HS-5 (cell line): ENCODE data around the gene PARP12.

Experiments used
- DNase-seq: peaks from one replicate; pipeline ENCODE4 v3.0.0-alpha.2; 2012; ENCODE audit warnings: low read depth

The PARP12 gene

DNA sequence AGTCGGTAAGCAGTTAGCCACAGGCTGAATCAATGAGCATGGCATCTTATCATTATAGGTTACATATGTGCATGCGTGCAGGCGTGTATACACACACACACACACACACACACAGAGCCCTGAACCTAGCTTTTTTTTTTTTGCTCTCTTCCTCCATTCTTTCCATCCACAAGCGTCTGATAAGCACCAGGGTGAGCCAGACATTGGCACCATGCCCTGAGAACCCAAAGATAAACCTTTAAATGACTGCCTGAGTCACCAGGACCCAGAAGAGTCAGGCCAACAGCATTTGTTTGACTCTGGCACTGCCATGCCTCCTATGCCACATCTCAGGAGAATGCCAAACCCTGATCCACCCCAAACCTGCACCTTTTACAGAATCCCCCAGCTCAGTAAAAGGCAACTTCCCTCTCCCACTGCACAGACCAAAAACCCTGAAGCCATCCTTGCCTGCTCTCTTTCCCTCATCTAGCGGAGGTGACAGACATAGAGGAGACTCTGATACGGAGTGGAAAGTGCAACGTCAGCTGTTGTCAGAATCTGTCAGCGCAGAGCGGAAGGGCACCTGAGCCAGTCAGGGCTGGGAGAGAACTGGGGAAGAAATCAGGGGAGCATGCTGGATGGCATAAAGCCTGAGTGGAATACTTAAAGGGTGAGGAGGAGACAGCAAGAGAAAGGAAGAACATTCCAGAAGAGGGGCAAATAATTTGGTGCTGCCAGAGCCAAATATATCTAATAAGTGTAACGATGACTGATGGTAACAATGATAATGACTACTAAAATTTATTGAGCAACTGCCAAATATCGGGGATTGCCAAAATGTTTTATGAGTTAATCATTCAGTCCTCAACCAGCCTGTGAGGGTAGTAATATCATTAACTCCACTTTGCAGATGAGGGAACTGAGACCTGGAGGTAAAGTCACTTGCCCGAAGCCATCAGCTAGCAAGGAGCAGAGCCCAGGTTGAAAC is 3.2 kb downstream of the PARP12 start:
- DNase-seq = peak; percentile 81

DNA sequence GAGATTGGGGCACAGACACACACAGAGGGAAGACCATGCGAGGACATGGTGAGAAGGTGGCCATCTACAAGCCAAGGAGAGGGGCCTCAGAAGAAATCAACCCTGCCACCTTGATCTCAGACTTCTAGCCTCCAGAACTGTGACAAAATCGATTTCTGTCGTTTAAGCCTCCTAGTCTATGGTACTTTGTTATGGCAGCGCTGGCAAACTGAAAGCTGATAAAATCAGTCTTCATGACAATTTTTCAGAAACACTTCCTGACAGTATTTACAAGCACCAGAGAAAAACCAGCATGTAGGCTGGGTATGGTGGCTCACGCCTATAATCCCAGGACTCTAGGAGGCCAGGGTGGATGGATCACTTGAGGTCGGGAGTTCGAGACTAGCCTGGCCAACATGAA is 4.2 kb downstream of the PARP12 start:
- no peak for DNase-seq

DNA sequence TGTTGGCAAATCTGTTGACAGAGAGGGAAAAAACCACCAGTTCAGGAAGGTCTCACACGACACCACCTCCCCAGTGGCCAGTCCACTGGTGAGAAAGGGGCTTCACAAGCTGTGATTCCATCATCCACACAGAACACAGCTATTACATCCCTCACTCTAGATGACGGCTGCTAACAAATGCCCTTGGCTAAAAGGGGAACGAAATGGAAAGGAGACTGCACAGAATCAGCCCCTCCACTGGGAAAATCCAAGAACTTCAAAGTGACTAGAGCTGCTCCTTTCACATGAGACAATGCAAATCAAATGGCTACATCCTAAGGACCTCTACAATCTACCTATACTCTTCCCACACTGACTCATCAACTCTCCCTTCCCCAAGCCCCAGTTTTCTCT is 5.6 kb downstream of the PARP12 start:
- no peak for DNase-seq

DNA sequence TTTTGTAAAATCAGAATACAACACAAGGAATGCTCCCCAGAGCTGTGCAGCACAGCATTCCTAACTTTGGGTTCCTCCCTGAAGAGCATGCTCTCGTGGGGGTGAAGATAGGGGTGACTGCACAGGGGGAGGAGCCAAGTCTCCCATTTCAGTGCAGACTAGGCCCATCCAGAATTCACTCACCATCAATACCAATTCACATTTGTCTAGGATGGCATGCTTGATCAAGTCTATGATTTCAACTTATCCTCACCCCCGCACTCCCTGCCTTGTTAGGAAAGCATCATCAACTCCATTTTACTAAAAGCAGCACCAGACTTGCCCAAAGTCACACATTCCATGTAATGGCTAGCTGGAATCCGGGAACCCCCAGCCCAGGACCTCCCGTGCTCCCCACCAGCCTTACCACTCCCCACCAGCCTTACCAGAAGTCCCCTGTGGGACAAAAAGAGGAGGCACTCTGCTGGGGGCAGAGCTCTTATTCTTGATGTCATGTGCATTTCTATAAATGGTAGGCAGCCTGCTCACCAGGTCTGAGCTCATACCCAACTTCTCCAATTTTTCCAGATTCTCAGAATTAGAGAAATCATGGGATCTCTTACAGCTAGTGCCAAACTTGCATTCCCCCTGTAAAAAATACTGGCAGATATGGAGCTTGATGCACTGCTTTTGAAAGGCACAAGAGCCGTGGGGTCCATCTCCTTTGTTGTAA is 6.2 kb downstream of the PARP12 start:
- DNase-seq = no peak

DNA sequence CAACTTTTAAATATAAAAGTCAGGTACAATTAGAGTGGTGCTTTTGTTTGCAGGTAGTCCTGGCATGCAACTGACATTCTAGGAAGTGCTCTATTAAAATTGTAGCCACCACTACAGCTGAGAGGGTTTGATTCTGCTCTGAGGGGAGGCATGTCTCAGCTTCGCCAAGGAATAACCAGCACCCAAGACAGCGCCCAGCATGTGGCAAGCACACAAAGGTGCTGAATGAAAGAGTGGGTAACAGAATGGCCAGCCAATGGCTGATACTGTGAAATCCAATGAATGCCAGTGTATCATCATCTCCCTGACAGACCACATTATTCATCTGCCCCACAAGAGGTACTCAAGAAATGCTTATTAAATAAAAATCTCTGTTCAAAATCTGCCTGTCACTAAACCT is 6.9 kb downstream of the PARP12 start:
- DNase-seq = no peak

DNA sequence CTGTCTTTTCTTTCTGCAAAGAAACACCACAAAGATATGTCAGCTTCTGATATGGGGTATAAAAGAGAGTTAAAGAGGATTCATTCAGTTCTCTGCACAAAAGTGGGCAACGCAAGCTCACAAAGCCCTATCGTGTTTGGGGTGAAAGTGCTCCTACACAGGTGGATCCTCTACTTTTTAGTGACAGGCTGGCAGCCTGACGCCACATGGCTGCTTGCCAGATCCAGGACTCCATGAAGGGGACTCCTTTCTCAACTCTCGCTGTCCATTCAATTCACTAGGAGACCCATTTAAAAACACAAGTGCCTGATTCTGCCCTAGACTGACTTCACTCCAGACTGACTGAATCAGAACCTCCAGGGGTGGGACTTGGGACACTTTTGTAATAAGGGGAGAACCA is 8.0 kb downstream of the PARP12 start:
- no peak for DNase-seq

DNA sequence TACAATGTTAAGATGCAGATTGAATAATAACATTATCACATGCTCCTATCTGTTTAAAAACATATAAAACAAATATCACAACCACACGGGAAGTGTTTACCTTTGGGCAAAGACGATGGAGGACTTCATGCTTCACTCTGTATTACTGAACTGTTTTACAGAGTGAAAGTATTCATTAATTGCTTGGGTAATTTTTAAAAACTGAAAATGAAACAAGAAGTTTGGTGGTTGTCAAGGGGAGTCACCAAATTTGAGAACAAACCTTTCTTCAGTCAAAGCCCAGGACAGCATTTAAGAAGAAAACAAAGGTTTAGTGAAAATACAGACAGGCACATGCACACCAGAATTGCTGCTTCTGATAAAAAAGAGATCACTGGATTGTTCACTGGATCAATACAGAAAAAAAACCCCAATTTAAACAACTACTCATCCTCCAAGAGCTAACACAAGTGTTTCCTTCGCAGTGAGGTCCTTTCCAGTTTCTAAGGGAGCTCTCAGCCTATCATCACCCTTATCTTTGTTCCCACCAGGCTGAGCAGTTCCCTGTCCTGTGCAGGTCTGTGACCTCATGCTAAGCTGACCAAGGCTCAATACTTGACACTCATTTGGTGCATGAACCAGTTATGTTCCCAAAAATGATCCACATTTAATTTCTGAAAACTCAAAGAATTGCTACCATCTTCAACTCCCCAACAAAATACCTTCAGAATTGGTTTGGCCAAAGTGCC is 8.8 kb downstream of the PARP12 start:
- DNase-seq = no peak

DNA sequence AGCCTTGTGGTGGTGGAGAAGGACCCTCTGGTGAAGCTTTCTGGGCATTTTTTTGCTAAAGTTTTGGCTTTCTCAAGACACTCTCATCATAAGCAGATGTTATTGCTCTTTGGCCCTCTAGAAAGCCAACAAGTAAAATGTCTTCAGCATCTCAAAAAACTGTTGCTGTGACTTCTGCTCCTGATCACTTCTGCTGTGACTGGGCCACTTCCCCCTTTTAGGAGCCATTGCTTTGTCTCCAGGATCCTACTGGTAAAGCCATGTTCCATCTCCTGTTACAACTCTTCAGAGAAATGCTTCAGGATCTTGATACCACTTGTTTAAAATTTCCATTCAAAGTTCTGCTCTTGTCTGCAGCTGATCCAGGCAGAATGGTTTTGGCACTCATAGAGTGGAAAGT is 10.9 kb downstream of the PARP12 start:
- DNase-seq = no peak

DNA sequence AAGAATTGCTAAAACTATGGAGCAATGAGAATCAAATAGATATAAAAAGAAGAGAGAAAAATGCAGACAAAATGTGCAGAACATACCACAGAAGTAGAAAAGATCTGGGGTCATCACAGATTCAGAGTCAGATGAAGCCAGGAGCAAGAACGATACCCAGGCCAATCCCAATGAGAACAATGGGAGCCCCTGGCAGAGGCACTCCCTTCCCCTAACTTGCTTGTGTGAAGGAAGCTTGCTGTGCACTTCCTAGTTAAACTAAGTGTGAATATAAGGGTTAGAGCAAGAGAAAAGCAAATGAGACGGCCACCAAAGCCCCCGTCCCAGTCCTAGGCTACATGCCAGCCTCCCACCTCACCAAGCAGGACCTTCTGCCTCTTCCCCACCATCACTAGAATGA is 12.7 kb downstream of the PARP12 start:
- no peak for DNase-seq

DNA sequence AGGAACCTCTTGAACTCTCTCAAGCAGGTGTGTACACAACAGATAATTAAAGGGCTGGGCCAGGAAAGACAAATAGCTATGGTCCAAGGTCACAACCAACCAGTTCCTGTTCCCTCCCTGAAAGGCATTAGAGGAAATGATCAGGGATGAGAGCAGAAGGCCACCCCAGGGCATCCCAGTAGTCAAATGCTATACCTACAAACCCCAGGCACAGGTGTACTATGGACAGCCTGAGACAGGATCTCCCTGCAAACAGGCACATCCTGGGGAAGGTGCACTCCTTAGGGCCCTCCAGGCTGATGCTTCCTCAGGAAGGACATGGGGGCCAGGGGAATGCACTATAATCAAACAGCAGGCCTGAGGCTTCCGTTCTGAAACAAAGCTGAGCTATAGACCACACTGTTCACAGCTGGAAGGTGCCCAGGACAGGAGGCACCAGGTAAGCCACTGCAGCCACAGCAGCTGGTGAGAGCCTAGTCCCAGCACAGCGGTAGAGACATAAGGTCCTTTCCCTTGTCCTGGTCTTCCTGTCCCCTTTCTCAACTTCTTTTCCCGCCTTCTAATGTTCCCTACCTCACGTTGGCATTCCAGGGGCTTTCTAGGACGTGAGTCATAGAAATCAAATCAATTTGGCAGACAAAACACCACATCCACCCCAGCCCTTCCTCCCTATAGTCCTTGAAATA is 13.3 kb downstream of the PARP12 start:
- no peak for DNase-seq

DNA sequence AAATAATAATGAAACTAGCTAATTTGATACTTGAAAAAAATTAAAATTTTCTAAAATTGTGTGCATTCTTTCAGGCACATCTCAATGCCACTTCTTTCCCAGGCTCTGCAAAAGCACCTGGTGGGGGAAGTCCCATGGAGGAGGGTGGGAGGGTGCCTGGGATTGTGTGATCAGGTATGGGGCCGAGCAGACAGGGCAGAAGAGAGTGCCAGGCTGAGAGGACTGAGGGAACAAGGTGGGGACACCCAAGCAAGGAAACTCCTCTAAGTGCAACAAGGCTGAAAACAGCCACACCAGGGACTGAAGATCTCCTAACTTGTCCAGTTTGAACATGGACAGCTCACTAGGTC is 13.8 kb downstream of the PARP12 start:
- DNase-seq = no peak

DNA sequence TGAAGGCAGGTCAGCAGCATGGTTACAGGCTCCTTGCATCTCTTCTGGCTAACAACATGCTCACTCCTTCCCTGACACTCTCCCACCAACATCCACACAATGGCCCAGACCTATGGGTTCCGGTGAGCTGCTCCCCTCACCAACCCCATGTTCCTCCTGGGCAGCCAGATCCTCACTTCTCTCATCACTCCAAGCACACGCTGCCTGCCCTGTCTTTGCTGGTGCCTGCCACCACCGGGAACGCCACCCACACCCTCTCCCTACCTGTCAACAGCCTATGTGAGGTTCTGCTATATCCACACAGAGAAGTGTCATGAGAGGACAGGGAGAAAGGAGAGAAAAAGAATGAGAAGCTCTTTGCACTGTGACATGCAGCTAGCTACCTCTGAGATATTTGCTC is 14.6 kb downstream of the PARP12 start:
- DNase-seq = no peak

DNA sequence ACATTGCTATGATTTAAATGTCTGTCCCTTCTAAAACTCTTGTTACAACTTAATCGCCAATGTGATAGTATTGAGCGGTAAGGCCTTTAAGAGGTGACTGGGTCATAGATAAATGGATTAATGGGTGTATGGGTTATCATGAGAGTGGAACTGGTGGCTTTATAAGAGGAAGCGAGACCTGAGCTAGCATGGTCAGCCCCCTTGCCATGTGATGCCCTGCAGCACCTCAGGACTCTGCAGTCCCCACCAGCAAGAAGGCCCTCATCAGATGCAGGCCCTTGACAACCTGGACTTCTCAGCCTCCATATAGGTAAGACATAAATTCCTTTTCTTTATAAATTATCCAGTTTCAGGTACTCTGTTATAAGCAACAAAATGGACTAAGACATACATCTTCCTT is 15.6 kb downstream of the PARP12 start:
- DNase-seq = no peak

DNA sequence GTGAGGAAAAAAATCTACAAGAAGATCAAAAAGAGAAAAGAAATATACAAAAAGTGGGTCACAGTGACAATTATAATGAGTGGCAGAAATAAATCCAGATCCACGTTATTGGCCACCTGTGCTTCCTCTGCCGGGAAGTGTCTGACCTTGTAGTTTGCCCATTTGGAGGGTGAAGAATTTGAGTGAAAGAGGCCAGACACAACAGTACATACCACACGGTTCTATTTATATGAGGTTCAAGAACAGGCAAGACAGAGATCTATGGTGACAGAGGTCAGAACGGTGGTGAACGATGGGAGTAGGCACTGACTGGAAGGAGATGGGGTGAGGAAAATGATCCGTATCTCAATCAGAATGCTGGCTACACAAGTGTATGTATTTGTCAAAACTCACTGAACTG is 17.1 kb downstream of the PARP12 start:
- DNase-seq = no peak

DNA sequence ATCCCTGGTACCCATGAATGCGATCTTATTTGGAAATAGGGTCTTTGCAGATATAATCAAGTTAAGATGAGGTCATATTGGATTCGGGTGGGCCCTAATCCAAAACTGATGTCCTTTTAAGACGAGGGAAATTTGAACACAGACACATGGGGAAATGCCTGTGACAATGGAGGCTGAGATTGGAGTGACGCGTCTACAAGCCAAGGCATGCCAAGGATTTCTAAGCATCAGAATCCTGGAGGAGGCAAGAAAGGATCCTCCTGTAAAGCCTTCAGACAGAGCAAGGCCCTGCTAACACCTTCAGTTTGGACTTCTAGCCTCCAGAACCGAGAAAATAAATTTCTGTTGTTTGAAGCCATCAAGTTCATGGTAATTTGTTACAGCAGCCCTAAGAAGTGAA is 18.5 kb downstream of the PARP12 start:
- DNase-seq = no peak

DNA sequence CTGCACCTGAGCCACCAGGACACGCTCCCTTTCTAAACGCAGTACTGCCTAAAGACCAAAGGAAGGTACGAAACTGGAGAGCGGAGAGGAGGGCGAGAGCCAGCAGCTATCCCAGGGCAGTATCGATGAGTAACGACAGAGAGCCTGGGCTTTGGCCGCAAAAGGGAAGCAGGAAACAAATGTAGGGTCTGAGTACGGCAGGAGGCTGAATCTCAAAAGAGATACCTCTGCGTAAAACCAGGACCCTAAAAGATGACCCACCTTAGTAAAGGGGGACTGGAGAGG is 20.4 kb downstream of the PARP12 start:
- no peak for DNase-seq

DNA sequence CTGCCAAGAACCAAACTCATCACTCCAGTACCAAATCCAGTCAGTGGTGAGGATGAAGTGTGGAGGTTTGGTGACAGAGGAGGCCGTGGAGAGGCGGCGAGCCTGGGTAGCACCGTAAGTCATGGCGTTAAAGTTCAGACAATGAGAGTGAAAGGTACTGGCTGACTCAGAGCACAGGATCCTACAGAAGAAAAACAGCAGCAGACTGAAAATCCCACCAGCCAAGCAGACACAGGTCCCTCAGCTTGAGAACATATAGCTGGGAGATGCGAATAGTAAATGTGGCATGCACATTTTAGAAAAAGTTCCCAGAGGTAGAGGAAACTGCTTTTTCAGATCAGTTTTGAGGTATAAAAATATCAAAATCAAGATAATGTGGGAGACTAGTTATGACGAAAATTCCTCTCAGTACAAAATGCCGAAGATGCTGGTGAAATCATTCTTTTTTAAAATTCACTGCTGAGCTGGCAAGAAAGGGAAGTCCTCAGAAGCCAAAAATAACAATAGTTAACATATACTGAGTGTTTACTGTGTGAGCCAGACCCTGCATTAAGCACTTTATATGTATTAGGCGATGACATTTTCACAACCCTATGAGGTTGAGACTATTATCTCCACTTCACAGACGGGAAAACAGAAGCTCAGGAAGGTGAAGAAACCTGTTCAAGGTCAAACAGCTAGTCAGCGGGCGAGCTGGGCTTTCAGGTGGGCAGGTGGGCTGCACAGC is 20.9 kb downstream of the PARP12 start:
- DNase-seq = no peak

DNA sequence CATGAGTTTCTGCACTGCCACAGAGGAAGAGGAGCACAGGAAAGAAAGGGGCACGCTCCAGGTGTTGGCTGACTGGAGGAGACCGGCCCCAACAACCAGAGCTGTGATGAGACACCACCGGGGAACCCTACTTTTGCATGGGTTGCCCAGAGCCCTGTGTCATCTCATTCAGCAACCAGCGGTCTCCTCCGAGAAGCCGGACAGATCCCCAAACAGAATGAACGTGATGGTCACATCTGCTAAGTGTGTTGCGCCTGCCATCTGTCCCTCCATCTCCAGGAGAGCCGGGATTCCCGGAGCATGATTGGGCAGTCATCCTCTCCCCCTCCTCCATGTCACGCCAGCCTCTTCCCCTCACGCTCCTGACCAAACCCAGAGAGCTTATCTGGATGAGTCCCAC is 22.9 kb downstream of the PARP12 start:
- no peak for DNase-seq

DNA sequence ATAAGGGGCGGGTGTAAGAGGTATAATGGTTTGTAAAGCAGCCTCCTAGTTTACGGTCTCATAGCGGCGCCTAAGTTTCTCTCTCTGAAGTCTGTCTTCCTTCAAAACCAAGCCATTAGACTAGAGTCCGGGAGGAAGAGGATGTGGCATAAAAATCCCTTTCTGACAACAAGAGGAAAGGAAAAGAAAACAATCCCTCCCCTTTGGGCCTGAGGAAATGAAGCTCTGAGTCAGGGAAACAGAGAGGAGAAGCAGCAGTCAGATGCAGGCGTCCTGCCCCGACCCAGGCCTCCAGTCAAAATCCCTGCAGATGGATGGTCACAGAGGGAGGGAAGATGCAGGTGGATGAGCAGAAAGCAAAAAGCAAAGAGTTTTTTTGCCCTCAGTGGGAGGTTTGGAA is 23.7 kb downstream of the PARP12 start:
- no peak for DNase-seq

DNA sequence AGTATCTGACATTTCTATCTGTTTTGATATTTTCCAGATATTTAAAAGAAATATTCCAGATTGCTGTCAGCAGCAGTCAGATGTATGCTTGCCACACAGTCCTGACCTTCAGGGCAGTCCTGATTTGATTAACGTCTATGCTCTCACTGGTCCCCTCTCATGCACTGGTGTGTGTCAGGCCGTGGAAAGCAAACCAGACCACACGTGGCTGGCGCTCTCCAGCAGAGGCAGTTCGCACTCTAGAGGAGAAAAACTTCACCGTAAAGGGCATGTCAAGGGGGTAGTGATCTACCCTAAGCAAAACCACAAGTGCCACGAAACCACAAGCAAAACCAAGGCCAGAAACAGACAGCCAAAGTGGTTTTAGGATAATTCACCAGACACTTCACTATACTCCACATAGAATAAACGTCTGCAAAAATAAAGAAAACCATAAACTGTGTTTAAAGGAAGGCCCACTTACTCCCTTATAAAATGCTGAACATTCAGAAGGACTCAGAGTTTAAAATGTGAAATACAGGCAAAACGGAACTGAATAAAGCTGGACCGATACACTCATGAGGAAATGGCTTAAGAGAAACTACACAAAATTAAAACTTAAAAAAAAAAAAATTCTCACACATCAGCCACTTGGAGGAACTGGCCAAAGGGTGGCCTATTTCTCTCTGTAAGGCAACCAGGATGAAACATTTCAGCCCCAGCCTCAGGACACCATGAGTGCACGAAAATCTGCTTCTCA is 26.4 kb downstream of the PARP12 start:
- no peak for DNase-seq
